Body of pancreas (tissue), 4 donors: ENCODE data around the gene PRKG1. TPM values are rescaled to one million over a fixed set of nuclear protein-coding genes. Genes with fewer than 3 reads are reported as not detected.

ENCODE experiments used
- ATAC-seq: fragments of 150-250 bp; one replicate; pipeline ENCODE4 v1.9.1; 2016
- DNase-seq, 4 donors: peaks; one replicate each; pipeline ENCODE4 v3.0.0-alpha.2; 2019
- H3K27ac ChIP-seq, 4 donors: fragments of 200-600 bp; sonication (generic); 1 replicate in 3 of 4; 2 replicates in 1 of 4; pipeline versions ENCODE4 v1.5.1 to v1.6.1; 2016 to 2019; ENCODE audit warnings: mild to moderate bottlenecking in 1 of 4, mixed read lengths in 1 of 4, moderate library complexity in 1 of 4
- H3K27me3 ChIP-seq, 2 donors: fragments of 200-600 bp; sonication (generic); one replicate each; pipeline ENCODE4 v1.6.0; 2016; ENCODE audit warnings: mild to moderate bottlenecking in 1 of 2
- H3K36me3 ChIP-seq, 2 donors: fragments of 200-600 bp; sonication (generic); replicated peaks in 1 of 2; 2 replicates each; pipeline ENCODE4 v1.5.1; 2016; ENCODE audit warnings: low read depth in 2 of 2; ENCODE audit not compliant: insufficient read depth in 1 of 2
- H3K4me1 ChIP-seq: fragments of 200-600 bp; sonication (generic); one replicate; pipeline ENCODE4 v1.6.0; 2016
- H3K4me3 ChIP-seq, 2 donors: fragments of 200-600 bp; sonication (generic); 1 replicate in 1 of 2; 2 replicates in 1 of 2; pipeline ENCODE4 v1.5.1; 2016 to 2019
- H3K9me3 ChIP-seq, 3 donors: fragments of 200-600 bp; sonication (generic); 1 replicate in 2 of 3; 2 replicates in 1 of 3; pipeline ENCODE4 v1.5.1; 2016
- POLR2A ChIP-seq, 3 donors: fragments of 450-650 bp; IDR thresholded peaks; one replicate each; pipeline ENCODE4 v1.6.1; 2016; ENCODE audit warnings: antibody characterized with exemption in 3 of 3, mild to moderate bottlenecking in 2 of 3
- WGBS, 2 donors: methylation state at CpG; one replicate each; pipeline ENCODE4 v1.1.5; 2017; 5-methylcytosine and 5-hydroxymethylcytosine counted together
- intact Hi-C: fragments of 100-400 bp; cut with DNase I; formaldehyde crosslinking; loops from one replicate; pipeline ENCODE4 v1.15.1; 2023
- total RNA-seq, 2 donors: library from RNA; depleted of rRNA; stranded (reverse); fragments of >200 nt; gene quantifications; one replicate each; pipeline ENCODE4 v1.1.0, GENCODE V29; 2016
- TF ChIP-seq, protein P1 (sequence below), 7 experiments: fragments of 450-650 bp in 4 of 7; fragments of 200-600 bp in 3 of 7; sonication (generic) in 3 of 7; IDR thresholded peaks; one replicate each; pipeline ENCODE4 v1.5.1; 2016 to 2019; ENCODE audit warnings: antibody characterized with exemption in 7 of 7

The PRKG1 gene
- total RNA-seq, 2 donors from 2014 or later: 14.2 to 18.9 TPM

DNA sequence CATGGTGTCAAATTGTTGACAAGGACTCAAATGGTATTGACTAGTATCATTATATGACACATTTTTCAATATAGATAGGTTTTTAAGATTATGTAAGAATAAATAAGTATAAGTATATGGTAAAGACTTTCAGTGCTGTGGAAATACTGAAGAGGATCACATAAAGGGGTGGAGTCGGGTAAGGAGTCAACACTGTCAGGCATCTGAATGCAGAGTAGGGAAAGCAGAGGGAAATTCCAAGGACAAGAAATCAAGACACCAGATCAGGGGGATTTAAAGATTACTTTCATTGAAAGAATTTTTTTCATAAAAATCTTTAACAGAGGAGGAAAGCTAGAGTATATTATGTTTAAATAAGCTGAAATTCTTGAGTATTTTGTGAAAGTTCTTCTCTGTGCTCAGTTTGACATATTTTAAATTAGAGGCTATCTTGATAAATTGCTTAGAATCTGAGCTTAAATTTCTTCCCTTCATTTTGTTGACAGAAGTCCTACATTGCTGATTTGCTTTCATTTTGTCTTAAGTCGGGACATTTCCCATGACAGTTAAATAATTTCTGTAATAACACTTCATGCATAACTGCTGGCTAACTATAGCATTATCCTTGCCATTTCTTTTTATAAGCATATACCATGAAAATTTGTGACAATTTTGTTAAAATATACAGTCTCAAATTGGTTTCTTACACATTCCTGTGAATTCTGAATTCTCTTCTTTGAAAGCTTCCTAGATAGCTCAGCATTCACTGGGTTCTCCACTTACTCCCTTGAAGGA lies 244.3 kb downstream of the PRKG1 start:
- Histone ChIP-seq H3K27me3 (no peaks in the 10 kb centered on the region), H3K36me3 (no peaks in the 10 kb centered on the region), H3K4me1 (no peaks in the 10 kb centered on the region), H3K9me3 (no peaks in the 10 kb centered on the region), H3K4me3 (no peak overlapping the region), H3K27ac (no peak overlapping the region)
- intact Hi-C loops: no loop called here
- DNase-seq (no peak), ATAC-seq (no peak)
- WGBS, 2 donors: 88% methylated on average over 2 of the region's 2 CpGs
- TF ChIP-seq POLR2A (IDR thresholded peaks at IDR 0.05): no peak
- TF ChIP-seq, protein P1, sequence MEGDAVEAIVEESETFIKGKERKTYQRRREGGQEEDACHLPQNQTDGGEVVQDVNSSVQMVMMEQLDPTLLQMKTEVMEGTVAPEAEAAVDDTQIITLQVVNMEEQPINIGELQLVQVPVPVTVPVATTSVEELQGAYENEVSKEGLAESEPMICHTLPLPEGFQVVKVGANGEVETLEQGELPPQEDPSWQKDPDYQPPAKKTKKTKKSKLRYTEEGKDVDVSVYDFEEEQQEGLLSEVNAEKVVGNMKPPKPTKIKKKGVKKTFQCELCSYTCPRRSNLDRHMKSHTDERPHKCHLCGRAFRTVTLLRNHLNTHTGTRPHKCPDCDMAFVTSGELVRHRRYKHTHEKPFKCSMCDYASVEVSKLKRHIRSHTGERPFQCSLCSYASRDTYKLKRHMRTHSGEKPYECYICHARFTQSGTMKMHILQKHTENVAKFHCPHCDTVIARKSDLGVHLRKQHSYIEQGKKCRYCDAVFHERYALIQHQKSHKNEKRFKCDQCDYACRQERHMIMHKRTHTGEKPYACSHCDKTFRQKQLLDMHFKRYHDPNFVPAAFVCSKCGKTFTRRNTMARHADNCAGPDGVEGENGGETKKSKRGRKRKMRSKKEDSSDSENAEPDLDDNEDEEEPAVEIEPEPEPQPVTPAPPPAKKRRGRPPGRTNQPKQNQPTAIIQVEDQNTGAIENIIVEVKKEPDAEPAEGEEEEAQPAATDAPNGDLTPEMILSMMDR (IDR thresholded peaks at IDR 0.05): no peak

DNA sequence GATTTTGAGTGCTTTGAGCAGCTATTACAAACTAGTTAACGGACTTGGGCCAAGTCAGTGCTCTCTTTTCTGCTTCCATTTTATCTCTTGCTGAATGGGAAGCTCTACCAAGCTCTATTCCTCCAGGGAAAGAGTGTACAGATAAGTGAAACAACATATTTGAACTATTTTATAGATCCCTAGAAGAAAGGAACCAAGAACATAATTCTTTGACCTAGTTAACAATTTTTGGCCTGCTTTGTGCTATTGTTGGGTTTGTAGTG lies 244.8 kb downstream of the PRKG1 start:
- no peak overlapping the region for H3K27ac ChIP-seq
- intact Hi-C loops: no loop called here
- ATAC-seq (no peak), DNase-seq (no peak)
- no peaks in the 10 kb centered on the region for H3K27me3 ChIP-seq
- no peak overlapping the region for H3K4me3 ChIP-seq
- no peaks in the 10 kb centered on the region for H3K4me1 ChIP-seq
- TF ChIP-seq, protein P1 (IDR thresholded peaks at IDR 0.05): no peak
- no peak for TF ChIP-seq POLR2A (IDR thresholded peaks at IDR 0.05)
- no peaks in the 10 kb centered on the region for H3K9me3 ChIP-seq
- no peaks in the 10 kb centered on the region for H3K36me3 ChIP-seq
- 86 to 96% methylated on average over 1 of the region's 1 CpG for WGBS, 2 donors

DNA sequence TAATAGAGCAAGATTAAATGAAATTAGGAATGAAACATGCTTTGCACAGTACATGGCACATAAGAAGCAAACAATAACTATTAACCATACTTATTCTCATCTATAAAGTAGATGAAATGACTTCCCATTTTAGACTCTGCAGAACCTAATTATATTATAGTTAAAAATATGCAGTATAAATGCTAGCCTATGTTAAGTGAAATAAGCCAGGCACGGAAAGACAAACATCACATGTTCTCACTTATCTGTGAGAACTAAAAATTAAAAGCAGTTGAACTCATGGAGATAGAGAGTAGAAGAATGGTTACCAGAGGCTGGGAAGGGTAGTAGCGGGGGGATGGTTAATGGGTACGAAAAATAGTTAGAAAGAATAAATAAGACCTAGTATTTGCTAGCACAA lies 247.0 kb downstream of the PRKG1 start:
- Histone ChIP-seq H3K27me3 (no peaks in the 10 kb centered on the region), H3K36me3 (no peaks in the 10 kb centered on the region), H3K9me3 (no peaks in the 10 kb centered on the region), H3K4me1 (no peaks in the 10 kb centered on the region), H3K27ac (no peak overlapping the region), H3K4me3 (no peak overlapping the region)
- intact Hi-C loops: no loop called here
- WGBS, 2 donors: 79 to 81% methylated on average over 3 of the region's 3 CpGs
- TF ChIP-seq, protein P1 (IDR thresholded peaks at IDR 0.05): no peak
- TF ChIP-seq POLR2A (IDR thresholded peaks at IDR 0.05): no peak
- no peak for ATAC-seq
- DNase-seq: no peak

DNA sequence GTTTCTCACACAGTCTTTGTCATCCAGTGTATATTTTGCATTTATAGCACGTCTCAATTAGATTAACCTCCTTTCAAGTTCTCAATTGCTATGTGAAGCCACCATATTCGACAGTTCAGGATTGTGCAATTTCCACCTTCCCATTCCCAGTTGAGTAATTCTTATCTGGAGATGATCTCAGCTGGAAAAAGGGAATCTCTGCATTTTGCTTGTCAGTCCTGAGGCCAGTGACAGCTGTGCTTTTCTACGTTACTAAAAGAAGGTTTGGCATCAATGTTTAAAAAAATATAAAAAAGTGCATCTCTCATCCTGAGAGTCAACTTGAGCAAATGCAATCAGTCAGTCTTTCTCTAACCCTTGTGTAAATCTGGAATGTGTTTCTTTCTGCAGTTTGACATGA lies 247.7 kb downstream of the PRKG1 start:
- intact Hi-C loops: no loop called here
- Histone ChIP-seq H3K4me3 (no peak overlapping the region), H3K27me3 (no peaks in the 10 kb centered on the region), H3K9me3 (no peaks in the 10 kb centered on the region), H3K27ac (no peak overlapping the region), H3K36me3 (no peaks in the 10 kb centered on the region), H3K4me1 (no peaks in the 10 kb centered on the region)
- TF ChIP-seq, protein P1 (IDR thresholded peaks at IDR 0.05): no peak
- TF ChIP-seq POLR2A (IDR thresholded peaks at IDR 0.05): no peak
- DNase-seq (no peak), ATAC-seq (no peak)
- WGBS, 2 donors: 43 to 51% methylated on average over 3 of the region's 3 CpGs

DNA sequence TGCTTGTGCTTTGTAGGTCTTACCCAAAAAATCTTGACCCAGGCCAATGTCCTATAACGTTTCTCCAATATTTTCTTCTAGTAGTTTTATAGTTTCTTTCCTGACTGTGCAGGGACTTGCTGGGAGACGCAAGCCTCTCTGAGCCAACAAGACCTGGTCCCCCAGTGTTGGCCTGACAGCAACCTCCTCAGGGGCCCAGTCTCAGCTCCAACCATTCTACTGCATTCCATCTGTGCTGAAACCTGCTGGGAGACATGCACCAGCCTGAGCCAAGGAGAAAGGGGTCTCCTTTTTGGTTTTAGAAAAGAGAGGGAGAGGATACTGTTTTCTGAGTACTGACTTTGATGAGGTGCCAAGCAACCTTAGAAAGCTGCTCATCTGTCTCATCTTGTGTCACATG lies 251.4 kb downstream of the PRKG1 start:
- no peak for ATAC-seq

More for the DNA sequence above, 251.4 kb downstream of the PRKG1 start:
- intact Hi-C loops: no loop called here
- no peaks in the 10 kb centered on the region for H3K4me1 ChIP-seq
- TF ChIP-seq POLR2A (IDR thresholded peaks at IDR 0.05): no peak
- TF ChIP-seq, protein P1 (IDR thresholded peaks at IDR 0.05): no peak
- no peak overlapping the region for H3K27ac ChIP-seq
- WGBS, 2 donors: 83 to 85% methylated on average over 2 of the region's 2 CpGs
- no peaks in the 10 kb centered on the region for H3K36me3 ChIP-seq
- H3K9me3 ChIP-seq: no peaks in the 10 kb centered on the region
- H3K27me3 ChIP-seq: no peaks in the 10 kb centered on the region
- DNase-seq: no peak
- no peak overlapping the region for H3K4me3 ChIP-seq
